ENCODE data around the gene DBI. TPM values are rescaled to one million over a fixed set of nuclear protein-coding genes. Genes with fewer than 3 reads are reported as not detected.
A peak's percentile ranks its signal among the peaks of the same experiment; 100 is the strongest.

Gene DBI
- total RNA-seq, 1 experiment from 2014 or later: 129 TPM

GRCh38 chr2:119352357-119352756, 14.4 kb upstream of the DBI start:
- Histone ChIP-seq H3K4me3 (replicated peaks in 1 of 2; ENCODE audit: low read depth in 1 of 2, low read length in 2 of 2) (no peak overlapping the region), H3K36me3 (ENCODE audit: control insufficient read depth in 1 of 2, insufficient read depth in 2 of 2, low read length in 2 of 2) (no peaks in the 10 kb centered on the region), H4K20me1 (ENCODE audit: insufficient read depth) (no peaks in the 10 kb centered on the region), H3K9ac (ENCODE audit: low read length) (no peak overlapping the region), H3K9me2 (ENCODE audit: insufficient read depth) (no peaks in the 10 kb centered on the region), H3K27me3 (ENCODE audit: insufficient read depth, low read length) (no peaks in the 10 kb centered on the region), H3K79me2 (ENCODE audit: insufficient read depth, low read length) (no peaks in the 10 kb centered on the region), H3K27ac (ENCODE audit: low read depth, low read length) (no peak overlapping the region), H3K4me1 (ENCODE audit: control insufficient read depth in 1 of 2, insufficient read depth in 2 of 2, low read length in 2 of 2) (no peaks in the 10 kb centered on the region; a peak in 1 of 4 replicates), H2AFZ (ENCODE audit: low read depth, low read length, poor library complexity, severe bottlenecking) (no peak overlapping the region), H3K4me2 (ENCODE audit: low read length) (no peak overlapping the region), H3K9me3 (ENCODE audit: control insufficient read depth in 1 of 2, insufficient read depth in 1 of 2, low read depth in 1 of 2, low read length in 2 of 2) (no peaks in the 10 kb centered on the region)
- CTCF ChIA-PET: interaction anchor here (1.1 kb wide), 1 partner anchor 14 kb away, joined by 4 read pairs; the partner anchor contains the start of genes C2orf76 and DBI
- DNase-seq (ENCODE audit: low read depth, low spot score) (peak; percentile 8), ATAC-seq (peak; percentile 79)
- BruUV-seq (replicated peaks): no TSS peak
- POLR2A ChIA-PET: no interaction called here
- intact Hi-C loops (cut with micrococcal nuclease): no loop called here
- RAD21 ChIA-PET (ENCODE audit: low non-redundant PET in 1 of 2, low total read pairs in 2 of 2, uncharacterized antibody in 2 of 2, unreplicated experiment in 2 of 2): no interaction called here
- TF ChIP-seq SP1 (IDR thresholded peaks at IDR 0.05; ENCODE audit: low read depth) (no peak), REST (IDR thresholded peaks at IDR 0.05; ENCODE audit: low read depth) (no peak), EZH2phosphoT487 (IDR thresholded peaks at IDR 0.05; ENCODE audit: borderline replicate concordance) (no peak), ZNF274 (IDR thresholded peaks at IDR 0.05; ENCODE audit: low read depth, low read length) (no peak), MAX (IDR thresholded peaks at IDR 0.05) (no peak), JUND (IDR thresholded peaks at IDR 0.05) (no peak), RAD21 (IDR thresholded peaks at IDR 0.05; ENCODE audit: low read depth) (no peak), SRF (IDR thresholded peaks at IDR 0.05; ENCODE audit: low read depth) (no peak), SIN3A (IDR thresholded peaks at IDR 0.05; ENCODE audit: low read depth) (no peak), POLR2A (IDR thresholded peaks at IDR 0.05; ENCODE audit: borderline replicate concordance, extremely low read depth, insufficient read depth, insufficient read length) (no peak), FOSL1 (IDR thresholded peaks at IDR 0.05; ENCODE audit: low read depth) (no peak), ZFX (IDR thresholded peaks at IDR 0.05) (no peak), YY1 (IDR thresholded peaks at IDR 0.05; ENCODE audit: extremely low read depth, insufficient replicate concordance, low read depth, low read length) (no peak), CTCF (IDR thresholded peaks at IDR 0.05 in 2 of 3, conservative IDR thresholded peaks at IDR 0.05 in 1 of 3; ENCODE audit: borderline replicate concordance in 1 of 3, insufficient read depth in 1 of 3, low read depth in 2 of 3, low read length in 2 of 3) (no peak), CEBPB (IDR thresholded peaks at IDR 0.05; ENCODE audit: low read depth) (no peak), ELF1 (IDR thresholded peaks at IDR 0.05; ENCODE audit: borderline replicate concordance, low read depth) (no peak)

All from HCT116 (cell line).